ENCODE data around the gene NUDT16L1.

Gene NUDT16L1

DNA sequence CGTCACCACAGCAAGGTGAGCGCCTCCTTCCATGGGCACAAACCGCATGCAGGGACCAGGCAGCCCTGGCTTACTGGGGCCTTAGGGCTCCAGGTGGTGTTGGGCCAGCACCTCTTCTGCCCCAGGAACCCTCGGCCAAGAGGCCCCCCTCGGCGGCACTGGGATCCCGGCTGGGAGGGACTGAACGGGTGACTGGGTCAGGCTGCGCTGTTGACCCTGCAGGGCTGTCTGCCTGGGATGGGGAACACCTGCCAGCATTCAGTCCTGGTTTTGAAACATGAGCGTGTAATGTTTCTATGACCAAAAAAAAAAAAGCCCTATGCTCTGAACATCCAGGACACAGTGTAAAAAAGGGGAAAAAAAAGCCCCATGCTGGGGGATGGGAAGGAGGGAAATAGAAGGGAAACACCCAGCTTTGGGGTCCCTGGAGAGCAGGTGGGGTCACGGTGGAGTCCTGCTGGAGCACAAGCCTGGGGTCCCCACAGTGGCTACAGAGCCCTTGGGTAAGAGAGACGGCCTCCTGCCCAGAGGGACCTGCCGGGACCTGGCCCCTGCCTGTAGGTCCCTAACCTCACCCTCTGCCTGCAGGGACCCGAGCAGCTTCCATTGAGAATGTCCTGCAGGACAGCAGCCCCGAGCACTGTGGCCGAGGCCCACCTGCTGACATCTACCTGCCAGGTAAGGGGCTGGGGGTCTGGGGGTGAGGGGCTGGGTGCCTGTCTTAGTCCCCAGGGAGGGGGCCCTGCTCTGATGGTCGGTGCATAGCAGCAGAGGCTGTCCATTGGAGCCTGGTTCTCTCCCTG is 9.9 kb upstream of the NUDT16L1 start:
- no peak for DNase-seq (ENCODE audit: low read depth)

DNA sequence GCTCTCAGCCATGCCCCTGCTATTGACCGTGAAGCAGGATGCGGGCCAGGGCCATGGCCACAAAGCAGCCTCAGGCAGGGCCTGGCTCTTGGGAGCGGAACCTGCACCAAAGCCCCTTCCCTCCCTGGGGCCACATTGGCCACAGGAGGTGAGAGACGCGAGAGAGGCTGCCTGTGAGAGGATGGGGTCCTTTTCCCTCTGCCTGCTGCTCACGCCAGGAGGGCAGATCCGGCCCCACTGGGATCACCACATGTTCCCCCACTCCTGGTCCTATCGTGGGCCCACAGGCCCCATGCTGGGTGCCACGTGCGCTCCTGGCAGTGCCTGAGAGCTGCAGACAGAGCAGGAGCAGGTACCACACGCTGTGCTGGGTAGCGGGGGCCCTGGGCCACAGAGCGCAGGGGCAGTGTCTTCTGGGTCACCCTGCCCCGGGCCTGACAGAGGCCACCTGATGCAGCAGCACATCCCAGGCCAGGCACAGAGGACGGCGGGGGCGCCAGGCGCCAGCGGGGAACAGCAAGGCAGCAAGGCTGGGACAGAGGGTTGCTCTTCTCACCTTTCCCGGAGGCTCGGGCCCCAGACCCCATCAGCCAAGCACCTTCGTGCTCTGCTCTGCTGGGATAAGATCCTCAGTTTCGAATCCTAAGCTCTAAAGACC is 9.2 kb upstream of the NUDT16L1 start:
- no peak for DNase-seq (ENCODE audit: low read depth)

DNA sequence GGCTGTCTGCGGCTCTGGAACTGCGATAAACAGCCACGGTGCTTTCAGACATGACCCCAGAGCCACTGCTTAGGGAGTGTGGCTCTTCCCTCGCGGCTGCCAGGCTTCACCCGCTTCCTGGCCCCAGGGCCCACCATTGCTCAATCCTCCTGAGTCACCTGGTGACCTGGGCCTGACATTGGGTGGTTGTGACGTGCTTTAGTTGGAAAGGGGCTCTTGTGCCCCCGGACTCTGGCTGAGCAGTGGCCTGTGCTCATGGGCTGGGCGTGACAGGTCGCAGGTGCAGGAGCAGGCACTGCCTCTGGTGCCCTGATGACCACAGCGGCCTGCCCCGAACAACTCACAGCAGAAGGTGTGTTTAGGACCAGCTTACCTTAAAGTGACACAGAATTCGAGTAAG is 8.6 kb upstream of the NUDT16L1 start:
- no peak for DNase-seq (ENCODE audit: low read depth)

DNA sequence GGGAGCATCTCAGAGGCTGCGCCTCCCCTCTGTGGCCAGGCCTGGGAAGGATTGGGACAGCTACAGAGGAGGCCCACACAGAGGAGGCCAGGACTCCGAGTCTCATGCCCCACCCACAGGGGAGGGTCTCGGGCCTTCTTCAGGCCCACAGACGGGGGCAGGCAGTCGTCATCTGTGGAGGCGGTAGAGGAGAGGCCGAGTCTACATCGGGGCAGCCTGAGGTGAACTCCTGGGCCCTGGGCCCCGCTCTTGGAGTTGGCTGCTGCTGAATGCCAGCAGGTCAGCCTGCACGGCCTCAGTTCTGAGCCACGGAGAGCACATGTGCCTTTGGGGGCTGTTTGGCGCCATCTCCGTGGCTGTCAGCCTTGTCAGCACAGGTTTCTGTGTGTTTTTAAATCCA is 8.1 kb upstream of the NUDT16L1 start:
- no peak for DNase-seq (ENCODE audit: low read depth)

DNA sequence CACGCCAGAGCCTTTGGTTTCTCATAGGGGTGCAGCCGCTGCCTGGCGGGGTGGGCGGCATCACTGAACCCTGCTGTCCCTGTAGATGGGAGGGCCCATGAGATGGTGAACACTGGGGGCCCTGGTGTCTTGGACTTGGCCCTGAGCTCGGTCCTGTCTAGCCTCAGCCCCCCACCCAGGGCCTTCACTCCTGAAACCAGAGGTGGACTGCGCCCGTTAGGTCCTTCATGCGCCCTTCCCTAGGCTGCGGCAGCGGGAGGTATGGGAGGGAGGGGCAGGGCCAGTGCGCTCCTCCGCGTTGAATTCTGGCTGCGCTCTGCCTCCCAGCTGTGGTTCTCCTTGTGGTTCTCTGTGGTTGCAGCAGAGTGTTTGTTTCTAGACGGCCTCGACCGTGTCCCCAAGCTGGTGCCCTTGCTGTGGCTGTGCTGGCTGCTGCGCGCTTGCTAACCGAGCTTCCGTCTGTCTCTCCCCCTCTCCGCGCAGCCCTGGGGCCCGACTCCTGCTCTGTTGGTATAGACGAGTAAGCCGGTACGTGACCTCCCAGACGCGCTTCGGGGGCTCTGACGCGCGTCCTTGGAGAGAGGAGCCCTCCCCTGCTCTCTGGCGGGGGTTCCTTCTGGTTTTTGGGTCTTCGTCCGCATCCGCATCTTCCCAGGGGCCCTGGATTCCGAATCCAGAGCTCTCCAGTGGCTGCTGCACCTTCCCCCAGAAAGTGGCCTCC is 7.4 kb upstream of the NUDT16L1 start:
- no peak for DNase-seq (ENCODE audit: low read depth)

DNA sequence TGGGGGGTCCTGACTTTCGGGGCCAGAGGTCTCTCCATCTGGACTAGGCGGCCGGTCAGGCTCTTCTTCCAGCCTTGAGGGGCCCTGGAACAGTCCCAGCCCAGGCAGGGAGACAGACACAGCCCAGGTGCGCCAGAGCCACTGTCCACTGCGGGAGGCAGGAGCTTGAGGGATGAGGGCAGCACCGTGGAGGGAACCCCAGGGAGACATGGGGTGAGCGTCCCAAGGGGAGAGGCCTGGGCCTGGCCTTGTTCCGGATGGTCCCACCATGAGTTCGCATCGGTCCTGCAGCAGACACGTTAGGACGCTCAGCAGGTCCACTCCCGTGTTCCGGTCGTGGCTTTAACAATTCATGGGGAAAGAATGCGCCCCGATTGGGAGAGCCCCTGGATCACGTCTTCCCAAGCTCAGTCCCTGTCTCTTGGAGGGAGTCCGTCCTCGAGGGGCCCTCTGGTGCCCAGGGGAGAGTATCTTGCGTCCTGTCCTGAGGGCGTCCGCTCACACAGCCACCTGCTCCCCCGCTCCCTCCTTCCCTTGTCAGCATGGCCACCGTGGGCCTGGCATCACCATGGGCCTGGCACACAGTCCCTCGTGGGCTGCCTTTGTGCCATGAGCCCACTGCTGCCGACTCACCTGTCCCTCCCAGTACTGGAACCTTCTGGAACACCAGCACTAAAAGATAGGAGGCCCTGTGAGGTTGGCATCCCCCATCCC is 6.7 kb upstream of the NUDT16L1 start:
- DNase-seq (ENCODE audit: low read depth) = no peak

DNA sequence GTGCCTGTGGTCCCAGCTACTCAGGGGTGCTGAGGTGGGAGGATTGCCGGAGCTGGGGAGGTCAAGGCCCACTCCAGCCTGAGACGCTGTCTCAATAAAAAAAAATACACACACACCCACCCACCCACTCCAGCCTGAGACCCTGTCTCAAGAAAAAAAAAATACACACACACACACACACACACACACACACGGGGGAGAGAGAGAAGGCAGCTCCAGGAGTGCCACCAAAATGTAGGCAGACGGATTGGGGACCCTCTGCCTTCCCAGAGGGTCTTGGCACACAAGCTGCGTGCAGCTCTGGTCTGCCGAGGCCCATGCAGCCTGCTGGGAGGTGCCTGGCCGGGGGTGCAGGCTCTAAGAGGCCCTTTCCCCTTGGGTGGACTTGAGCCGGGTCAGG is 5.9 kb upstream of the NUDT16L1 start:
- no peak for DNase-seq (ENCODE audit: low read depth)

DNA sequence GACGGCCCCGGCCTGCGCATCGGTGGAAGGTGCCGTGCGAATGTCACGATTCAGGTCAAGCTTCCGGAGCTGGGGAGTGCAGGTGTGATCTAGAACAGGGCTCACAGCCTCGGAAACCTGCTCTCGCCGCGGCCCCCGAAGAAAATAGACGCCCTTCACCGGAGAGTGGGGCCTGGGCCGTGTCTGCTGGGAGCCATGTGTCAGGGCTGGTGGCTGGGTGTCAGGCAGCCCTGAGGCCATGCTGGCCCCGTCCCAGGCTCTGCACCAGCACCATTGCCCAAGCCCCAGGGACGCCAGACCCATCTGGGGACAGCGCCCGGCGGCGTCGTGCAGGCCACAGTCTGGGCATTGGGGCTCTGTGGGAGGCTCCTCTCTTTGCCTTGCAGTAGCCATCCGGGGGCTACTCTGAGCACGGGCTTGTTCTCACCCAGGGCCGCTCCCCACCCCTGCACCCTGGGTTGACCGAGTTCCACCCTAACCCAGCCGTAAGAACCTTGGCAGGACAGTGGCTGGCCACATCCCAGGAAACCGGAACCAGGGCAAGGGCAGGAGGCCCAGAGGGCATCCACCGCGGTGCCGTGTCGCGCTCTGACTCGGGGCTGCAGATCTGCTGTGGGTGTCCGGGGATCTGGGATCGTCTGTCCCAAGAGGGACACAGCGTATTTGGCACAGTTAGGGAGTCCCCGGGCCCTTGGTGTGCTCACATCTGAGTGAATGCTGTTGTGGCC is 5.3 kb upstream of the NUDT16L1 start:
- DNase-seq (ENCODE audit: low read depth) = no peak

DNA sequence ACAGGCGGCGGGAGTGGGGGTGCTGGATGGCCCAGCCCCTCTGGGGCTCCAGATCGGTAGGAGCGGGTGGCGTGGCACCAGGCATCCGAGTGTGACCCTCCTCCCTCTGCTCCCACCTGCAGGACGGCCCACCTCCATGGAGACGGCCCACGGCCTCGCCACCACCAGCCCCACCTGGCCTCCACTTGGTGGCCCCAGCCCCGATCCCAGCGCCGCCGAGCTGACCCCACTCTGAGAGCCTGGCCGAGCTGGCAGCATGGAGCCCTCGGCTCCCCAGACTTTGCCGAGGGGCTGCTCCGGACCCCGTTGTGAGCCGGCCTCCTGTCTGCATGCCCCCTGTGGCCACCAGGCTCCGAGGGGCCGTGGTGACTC is 4.7 kb upstream of the NUDT16L1 start:
- DNase-seq (ENCODE audit: low read depth) = no peak

DNA sequence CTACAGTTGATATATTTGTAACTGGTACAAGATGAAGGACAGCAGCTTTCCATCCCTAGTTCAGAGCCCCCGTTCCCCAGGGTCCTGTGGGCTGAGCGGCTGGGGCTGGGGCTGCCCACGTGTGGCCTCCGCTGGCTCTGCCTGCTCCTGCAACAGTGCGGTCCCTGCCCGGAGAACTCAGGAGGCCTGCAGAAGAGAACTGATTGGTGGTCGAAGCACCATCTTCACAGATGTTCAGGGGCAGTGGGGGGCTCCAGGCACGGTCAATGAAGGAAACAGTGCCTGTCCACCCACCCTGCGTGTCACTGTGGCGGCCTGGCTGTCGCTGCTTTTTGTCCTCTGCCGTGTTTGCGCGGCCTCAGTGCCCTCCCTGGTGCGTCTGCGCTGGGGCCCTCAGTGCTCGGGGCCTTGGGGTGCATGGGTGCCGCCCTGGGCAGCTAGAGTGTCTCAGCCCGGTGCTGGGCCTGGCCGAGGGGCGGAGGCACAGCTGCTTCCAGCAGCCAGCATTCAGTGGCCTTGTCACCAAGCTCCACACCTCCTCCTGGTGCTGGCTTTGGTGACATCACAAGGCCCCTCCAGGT is 4.2 kb upstream of the NUDT16L1 start:
- DNase-seq (ENCODE audit: low read depth) = no peak

DNA sequence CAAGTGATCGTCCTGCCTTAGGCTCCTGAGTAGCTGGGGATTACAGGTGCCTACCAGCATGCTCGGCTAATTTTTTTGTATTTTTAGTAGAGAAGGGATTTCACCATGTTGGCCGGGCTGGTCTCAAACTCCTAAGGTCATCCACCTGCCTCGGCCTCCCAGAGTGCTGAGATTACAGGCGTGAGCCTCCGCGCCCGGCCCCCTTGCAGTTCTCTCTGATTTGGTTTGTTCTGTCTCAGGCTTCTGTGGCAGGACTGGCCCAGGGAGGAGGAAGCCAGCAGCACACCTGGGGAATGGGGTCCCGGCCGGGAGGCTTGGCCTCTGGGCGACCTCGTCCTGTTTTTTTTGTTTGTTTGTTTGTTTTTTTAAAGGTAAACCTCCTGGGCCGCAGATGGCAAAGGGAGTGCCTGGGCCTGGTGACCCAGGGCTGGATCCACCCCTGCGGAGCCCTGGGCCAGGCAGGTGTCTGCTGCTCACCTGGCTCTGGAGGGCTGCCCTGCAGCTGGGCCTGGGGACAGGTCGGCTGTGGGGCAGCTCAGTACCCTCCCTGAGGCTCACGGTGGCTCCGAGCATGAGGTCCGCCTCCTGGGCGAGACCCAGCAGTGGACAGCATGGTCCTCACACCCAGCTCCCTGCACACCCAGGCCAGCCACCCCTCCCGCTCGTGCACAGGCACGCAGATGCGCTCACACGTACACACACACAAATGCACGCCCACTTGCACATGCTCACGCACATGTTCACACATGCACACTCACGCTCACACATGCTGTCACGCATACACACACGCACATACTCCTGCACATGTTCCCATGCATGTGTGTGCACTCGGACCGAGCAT is 3.3 kb upstream of the NUDT16L1 start:
- DNase-seq (ENCODE audit: low read depth) = no peak

DNA sequence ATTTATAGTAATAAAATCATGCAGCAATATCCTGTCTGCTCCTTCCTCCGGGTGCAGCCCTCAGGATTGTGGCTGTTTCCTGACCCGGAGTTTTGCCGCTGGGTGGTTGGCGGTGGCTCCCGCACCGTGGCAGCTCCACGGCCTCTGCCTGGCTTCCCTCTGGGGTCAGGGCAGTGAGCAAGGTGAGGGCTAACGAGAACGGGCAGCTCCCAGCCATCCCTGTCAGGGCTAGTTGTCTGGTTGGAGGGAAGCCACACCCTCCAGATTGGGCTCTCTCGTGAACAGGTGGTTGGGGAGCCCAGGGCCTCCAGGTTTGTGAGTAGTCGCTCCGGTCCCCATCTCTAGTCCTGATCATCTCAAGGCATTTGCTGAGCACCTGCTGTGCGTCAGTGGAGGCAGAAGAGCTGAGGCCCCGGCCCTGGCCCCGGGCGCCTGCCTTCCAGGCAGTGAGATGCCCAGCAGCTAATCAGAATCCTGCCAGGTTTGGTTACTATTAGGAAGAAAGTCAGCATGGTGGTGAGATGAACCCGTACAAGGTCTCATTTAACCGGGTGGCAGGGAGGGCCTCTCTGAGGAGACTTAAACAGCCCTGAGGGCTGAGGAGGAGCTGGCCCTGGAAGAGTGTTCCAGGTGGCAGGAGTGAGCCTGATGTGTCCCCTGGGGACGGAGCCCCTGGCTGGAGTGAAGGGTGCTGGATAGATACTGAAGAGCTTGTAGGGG is 2.3 kb upstream of the NUDT16L1 start:
- DNase-seq (ENCODE audit: low read depth) = no peak

DNA sequence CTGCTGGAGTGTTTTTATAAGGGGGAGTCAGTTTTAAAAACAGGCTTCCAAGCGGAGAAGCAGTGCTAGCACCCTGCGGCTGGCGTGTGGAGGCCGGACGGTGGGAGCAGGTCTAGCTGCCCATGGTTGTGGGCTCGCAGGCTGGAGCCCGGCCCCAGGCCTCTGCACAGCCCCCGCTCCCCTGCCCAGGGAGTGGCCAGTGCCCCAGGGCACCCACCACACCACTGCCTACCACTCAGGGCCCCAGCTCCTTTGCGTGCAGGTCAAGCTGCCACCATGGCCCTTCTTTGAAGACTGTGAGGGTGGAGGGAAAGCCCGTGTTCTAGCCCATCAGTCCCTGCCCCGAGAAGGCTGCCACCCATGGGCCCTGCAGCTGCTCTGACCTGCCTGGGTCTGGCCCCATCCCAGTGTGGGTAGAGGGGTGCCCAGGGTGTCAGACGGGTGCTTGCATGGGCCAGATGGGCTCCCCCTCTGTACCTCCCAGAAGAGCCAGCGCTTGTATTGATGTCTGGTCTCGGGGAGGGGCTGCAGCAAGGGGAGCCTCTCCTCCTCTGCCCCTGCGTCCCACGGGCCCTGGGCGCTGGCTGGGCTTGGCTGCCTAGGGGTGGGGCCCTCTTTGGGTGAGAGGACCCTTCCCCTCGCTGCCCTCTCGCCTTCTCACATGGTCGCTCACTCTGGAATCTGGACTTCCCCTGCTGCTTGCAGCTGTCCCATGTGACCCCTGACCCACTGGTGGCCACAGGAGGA is 1.5 kb upstream of the NUDT16L1 start:
- DNase-seq (ENCODE audit: low read depth) = no peak

DNA sequence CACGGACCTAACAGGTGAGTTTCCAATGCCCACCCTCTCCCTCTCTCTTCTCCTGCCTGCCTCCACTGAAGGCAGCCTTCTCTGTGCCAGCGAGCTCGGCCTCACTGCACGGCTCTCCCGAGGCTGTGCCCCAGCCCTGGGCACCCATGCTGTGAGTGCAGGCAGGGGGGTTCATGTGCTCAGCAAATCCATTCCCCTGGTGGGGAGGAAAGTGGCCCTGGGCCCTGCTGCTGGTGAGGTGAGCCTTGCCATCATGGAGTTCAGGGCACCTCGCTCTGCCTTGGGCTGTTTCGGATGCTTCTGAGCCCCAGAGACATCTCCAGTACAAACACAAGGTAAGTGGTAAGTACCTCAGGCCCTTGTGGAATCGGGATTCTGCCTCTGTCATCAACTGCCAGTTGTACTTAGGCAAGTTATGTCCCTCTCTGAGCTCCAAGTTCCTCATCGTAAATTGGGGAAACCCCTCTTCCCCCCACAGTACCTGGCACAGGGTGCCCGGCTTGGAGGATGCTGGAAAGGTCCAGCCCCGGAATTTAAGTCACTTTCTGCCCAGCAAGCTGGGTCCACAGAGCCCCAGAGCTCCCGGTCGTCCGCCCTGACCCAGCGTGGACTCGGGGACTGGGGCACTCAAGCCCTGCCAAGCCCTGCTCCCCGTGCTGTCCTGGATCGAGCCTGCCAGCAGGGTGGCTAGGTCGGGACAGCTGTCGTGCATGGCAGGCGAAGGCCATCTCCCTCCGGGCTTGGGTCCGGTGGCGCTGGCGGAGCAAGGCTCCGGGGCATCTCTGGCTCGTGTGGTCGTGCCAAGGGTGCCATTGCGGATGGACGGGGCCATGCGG is 684 bp upstream of the NUDT16L1 start:
- DNase-seq (ENCODE audit: low read depth) = no peak

DNA sequence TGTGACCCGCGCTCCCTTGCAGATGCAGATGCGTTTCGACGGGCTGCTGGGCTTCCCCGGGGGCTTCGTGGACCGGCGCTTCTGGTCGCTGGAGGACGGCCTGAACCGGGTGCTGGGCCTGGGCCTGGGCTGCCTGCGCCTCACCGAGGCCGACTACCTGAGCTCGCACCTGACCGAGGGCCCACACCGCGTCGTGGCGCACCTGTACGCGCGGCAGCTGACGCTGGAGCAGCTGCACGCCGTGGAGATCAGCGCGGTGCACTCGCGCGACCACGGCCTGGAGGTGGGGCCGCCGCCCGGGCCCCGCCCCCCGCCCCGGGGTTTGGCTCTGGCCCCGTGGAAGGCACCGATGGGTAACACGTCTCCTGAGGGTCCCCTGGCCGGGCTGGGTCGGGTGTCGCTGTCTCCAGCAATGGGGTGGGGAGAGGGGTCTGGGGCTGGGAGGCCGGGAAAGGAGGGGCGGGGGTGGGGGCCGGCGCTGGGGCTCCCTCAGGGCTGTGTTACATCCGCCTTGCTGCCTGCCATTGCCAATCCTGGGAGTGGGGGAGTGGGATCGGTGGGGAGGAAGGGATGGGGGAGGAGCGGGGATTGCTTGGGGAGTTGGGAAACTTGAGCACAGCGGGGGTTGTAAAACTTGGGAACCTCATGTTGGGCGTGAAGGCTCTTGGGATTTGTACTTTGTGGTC is 737 bp downstream of the NUDT16L1 start:
- peak; percentile 17 for DNase-seq (ENCODE audit: low read depth)

DNA sequence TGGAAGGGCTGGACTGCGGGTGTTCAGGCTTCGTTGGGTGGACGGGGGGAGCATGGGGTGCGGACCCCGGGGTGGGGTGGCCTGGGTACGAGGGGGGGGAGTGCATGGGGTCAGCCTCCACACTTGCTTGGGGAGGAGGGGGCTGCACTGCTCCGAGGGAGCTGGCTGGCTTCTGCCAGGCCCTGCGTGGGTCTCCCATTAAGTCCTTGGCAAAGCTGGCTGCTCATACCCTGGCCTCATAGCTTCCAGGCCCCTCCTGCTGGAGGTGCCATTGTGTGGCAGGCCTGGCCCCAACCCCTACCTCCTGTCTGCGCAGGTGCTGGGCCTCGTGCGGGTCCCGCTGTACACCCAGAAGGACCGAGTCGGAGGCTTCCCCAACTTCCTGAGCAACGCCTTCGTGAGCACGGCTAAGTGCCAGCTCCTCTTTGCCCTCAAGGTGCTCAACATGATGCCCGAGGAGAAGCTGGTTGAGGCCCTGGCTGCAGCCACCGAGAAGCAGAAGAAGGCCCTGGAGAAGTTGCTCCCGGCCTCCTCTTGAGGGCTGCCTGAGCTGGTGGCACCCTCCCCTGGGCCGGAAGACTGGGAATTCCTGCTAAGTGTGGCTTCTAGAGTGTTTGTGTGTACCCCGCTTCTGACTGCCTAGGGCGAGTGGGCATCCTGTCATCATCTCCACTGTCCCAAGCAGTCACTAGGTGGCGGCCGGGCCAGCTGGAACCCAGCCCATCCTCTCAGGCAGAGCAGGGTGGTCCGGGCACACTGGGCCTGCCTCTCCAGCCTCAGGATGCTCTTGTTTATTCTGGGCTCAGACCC is 1.5 kb downstream of the NUDT16L1 start:
- DNase-seq (ENCODE audit: low read depth) = no peak
